Occipital lobe (tissue), 2 donors: ENCODE data around the gene ATP5F1D. TPM values are rescaled to one million over a fixed set of nuclear protein-coding genes. Genes with fewer than 3 reads are reported as not detected.

ENCODE experiments used
- DNase-seq: peaks from one replicate; lab custom pipeline; 2025; lab: John Stamatoyannopoulos, UW
- total RNA-seq: library from RNA; depleted of rRNA; stranded (reverse); fragments of >200 nt; gene quantifications from one replicate; pipeline ENCODE4 v1.2.3, GENCODE V29; 2014

ATP5F1D gene
- total RNA-seq, 1 donor from 2014 or later: 11.9 TPM

- no peak for DNase-seq
Observed at GRCh38 chr19:1220976-1221903, 20.3 kb upstream of the ATP5F1D start.

DNA sequence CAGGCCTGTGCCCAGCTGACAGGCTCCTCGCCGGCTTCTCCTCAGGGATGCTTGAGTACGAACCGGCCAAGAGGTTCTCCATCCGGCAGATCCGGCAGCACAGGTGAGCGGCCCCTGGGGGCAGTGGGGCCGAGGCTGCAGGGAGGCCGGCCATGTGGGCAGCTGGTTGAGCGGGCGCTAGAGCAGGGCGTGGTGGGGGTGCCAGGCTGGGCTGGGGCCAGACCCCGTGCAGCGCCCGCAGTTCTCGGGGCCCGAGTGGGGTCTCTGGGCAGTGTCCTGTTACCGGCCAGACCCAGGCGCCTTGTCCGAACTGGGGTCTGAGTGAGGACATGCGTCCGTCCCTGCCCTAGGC is 19.7 kb upstream of the ATP5F1D start:
- DNase-seq: no peak

DNA sequence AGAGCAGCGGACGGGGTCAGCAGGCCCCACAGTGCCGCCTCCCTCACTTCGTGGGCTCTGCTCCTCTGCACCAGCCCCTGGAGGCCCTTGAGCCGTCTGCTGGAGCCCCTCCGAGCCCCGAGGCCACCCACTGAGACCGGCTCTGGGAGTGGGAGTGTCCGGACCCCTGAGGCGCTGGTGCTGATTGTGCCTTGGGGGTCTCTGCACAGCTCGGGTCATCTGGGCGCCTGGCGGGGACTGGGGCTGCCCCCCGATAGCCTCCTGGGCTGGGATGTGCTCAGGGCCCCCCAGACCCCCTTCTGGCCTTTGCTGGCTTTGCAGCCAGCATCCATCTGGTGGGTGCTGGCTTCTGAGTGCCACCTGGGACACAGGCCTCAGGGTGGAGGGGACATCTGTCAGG is 19.2 kb upstream of the ATP5F1D start:
- no peak for DNase-seq

GRCh38 chr19:1223018-1223855 is 18.3 kb upstream of the ATP5F1D start:
- DNase-seq: no peak

DNA sequence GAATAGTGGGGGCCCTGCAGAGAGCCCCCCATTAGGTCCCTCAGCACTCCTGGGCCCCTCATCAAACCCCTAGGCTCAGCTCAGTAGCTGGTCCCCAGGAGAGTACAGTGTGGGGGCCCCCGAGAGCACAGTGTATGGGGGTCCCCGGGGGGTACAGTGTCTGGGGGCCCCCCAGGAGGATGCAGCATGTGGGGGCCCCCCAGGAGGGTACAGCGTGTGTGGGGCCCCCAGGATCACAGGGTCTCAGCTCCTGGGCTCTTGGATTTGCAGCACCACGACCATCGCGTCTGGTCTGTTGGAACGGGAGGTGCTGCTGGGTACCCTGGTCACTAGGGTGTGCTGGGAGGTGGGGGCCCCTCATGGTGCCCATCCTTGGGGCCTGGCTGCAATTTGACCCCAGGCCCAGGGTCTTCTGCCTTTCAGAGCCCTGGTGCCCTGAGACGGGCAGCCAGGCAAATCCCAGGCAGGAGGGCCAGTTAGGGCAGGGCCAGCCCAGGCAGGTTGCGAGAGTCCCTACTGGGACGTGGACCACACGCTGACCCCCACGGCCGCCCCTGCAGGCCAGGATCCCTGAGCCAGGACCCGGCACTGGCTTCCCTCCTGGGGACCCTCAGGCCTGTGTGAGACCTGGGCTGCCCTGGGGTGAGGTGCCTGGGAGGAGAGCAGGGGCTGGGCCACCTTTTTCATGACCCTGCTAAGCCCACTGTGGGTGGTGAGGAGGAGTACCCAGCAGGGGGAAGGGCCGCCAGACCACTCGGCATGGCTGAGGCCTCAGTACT is 17.3 kb upstream of the ATP5F1D start:
- no peak for DNase-seq

- DNase-seq: no peak
Observed at GRCh38 chr19:1224847-1225246, 16.7 kb upstream of the ATP5F1D start.

GRCh38 chr19:1225440-1226226 is 15.9 kb upstream of the ATP5F1D start:
- DNase-seq: no peak

- no peak for DNase-seq
Observed at GRCh38 chr19:1226227-1226518, 15.4 kb upstream of the ATP5F1D start.

- no peak for DNase-seq
Observed at GRCh38 chr19:1226522-1227303, 14.8 kb upstream of the ATP5F1D start.

GRCh38 chr19:1227304-1228054 is 14.1 kb upstream of the ATP5F1D start:
- DNase-seq: no peak

- no peak for DNase-seq
Observed at GRCh38 chr19:1228161-1228957, 13.2 kb upstream of the ATP5F1D start.

DNA sequence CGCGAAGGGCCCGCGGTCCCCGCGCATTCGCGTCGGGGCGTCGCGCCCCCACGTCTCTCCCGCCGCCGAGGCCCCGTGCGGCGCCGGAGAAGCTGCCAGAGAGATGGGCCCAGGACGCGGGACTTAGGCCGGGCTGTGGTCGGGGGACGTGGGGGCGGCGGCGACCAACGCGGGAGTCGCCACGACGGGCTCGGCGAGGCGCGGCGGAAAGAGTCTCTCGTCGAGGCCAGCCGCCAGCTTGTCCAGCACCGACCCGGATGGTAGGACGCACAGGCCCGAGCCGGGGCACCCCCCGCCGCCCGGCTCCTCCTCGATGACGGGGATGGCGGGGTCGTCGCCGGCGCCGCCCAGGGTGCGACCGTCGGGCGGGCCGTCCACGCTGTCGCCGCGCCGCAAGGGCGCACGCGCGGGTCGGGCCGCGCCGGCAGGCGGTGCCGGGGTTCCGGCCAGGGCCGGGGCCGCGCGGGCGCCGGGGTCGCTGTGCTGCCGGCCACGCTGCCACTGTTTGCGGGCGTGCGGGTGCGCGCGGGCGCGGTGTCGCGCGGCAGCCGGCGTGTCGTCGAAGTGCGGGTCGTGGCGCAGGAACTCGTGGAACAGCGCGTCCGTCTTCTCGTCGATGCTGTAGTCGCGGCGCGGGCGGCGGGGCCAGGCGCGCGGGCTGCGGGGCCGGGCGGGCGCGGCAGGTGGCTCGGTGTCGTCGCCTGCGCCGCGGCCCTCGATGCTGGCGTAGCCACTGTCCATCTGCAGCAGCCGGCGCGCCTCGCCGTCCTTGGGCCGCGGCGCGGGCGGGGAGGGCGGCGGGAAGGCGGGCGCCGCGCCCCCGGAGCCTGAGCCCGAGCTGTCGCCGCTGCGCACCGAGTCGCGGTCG is 12.3 kb upstream of the ATP5F1D start:
- no peak for DNase-seq

GRCh38 chr19:1229924-1230782 is 11.4 kb upstream of the ATP5F1D start:
- DNase-seq: no peak

DNA sequence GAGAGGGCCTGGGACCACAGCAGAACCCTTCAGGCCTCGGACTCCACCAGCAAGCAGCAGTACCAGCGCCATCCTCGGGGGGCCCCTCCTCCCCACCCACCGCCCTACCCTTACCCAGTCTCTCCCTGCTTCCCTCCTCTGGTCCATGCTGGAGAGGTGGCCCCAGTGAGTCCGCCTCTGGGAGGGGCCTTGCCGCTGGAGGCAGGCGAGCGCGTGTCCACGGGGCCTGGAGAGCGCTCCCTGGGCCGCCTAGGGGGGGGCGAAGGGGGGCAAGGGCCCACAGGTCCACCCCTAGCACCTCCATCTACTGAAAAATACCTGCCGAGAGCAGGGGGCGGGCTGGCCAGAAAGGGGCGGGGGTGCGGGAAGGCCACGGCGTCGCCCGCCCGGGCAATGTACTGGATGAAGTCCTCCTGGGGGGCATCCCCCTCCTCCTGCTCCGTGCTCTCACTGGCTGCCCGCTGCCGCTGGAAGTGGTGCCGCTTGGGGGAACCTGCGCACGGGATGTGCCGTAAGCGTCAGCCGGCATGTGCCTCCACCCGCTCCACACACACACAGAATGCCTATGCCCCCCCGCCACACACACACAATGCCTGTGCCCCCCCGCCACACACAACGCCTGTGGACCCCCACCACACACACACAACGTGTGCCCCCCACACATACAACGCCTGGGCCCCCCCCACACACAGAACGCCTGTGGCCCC is 10.6 kb upstream of the ATP5F1D start:
- no peak for DNase-seq

GRCh38 chr19:1231729-1232637 is 9.6 kb upstream of the ATP5F1D start:
- DNase-seq: no peak
